WERI-Rb-1 (cell line): ENCODE results near the gene BMP8B.
"Not testable (repeated sequence)": the region's sequence is repeated elsewhere in the genome, so short reads cannot be mapped to it uniquely, and the experiment has no call there.

ENCODE experiments used
- DNase-seq: peaks from one replicate; pipeline ENCODE4 v3.0.0-alpha.2; 2020
- H3K27ac ChIP-seq: fragments of 250-450 bp; sonication (Bioruptor Pico); 2 replicates; pipeline ENCODE4 v1.5.1; 2020; ENCODE audit warnings: mild to moderate bottlenecking, moderate library complexity
- H3K27me3 ChIP-seq: fragments of 250-450 bp; sonication (Bioruptor Pico); 2 replicates; pipeline ENCODE4 v1.5.1; 2021; ENCODE audit warnings: mild to moderate bottlenecking, low read depth, moderate library complexity; ENCODE audit not compliant: insufficient read depth, severe bottlenecking
- H3K36me3 ChIP-seq: fragments of 250-450 bp; sonication (Bioruptor Pico); 2 replicates; pipeline ENCODE4 v1.5.1; 2020; ENCODE audit warnings: mild to moderate bottlenecking, moderate library complexity
- H3K4me3 ChIP-seq: 2 replicates; pipeline ENCODE4 v1.5.1; 2011; ENCODE audit warnings: low read depth, mild to moderate bottlenecking, control low read depth, low read length
- H3K9me3 ChIP-seq: fragments of 250-450 bp; sonication (Bioruptor Pico); 2 replicates; pipeline ENCODE4 v1.5.1; 2021; ENCODE audit warnings: mild to moderate bottlenecking, moderate library complexity; ENCODE audit not compliant: severe bottlenecking
- CTCF ChIP-seq: IDR thresholded peaks from 2 replicates; pipeline ENCODE4 v1.5.1; 2011; ENCODE audit warnings: low read depth, mild to moderate bottlenecking, control low read depth, inconsistent platforms, low read length

BMP8B gene

GRCh38 chr1:39826583-39826982 is 37.9 kb upstream of the BMP8B start:
- no peak overlapping the region for H3K27ac ChIP-seq
- H3K36me3 ChIP-seq = no peaks in the 10 kb centered on the region
- DNase-seq = no peak

GRCh38 chr1:39825432-39825941 is 36.8 kb upstream of the BMP8B start:
- DNase-seq = no peak
- H3K27ac ChIP-seq = no peak overlapping the region
- no peaks in the 10 kb centered on the region for H3K9me3 ChIP-seq
- no peaks in the 10 kb centered on the region for H3K27me3 ChIP-seq
- H3K36me3 ChIP-seq = no peaks in the 10 kb centered on the region
- H3K4me3 ChIP-seq = no peak overlapping the region
- TF ChIP-seq CTCF = no peak

More at GRCh38 chr1:39826583-39826982, 37.9 kb upstream of the BMP8B start:
- Histone ChIP-seq H3K9me3 (no peaks in the 10 kb centered on the region), H3K4me3 (no peak overlapping the region), H3K27me3 (no peaks in the 10 kb centered on the region)
- TF ChIP-seq CTCF = no peak

GRCh38 chr1:39823450-39823849 is 34.8 kb upstream of the BMP8B start:
- not testable (repeated sequence) for H3K27me3 ChIP-seq, H3K27ac ChIP-seq, H3K9me3 ChIP-seq, DNase-seq, H3K36me3 ChIP-seq, H3K4me3 ChIP-seq

- no peak for DNase-seq
- no peaks in the 10 kb centered on the region for H3K9me3 ChIP-seq
- TF ChIP-seq CTCF = no peak
- no peak overlapping the region for H3K27ac ChIP-seq
- H3K4me3 ChIP-seq = no peak overlapping the region
- H3K36me3 ChIP-seq = no peaks in the 10 kb centered on the region
- no peaks in the 10 kb centered on the region for H3K27me3 ChIP-seq
These were observed 33.5 kb upstream of the BMP8B start for GRCh38 chr1:39822146-39822545.

- H3K36me3 ChIP-seq = no peaks in the 10 kb centered on the region
- no peak for TF ChIP-seq CTCF
- no peak overlapping the region for H3K27ac ChIP-seq
- no peak for DNase-seq
- H3K9me3 ChIP-seq = no peaks in the 10 kb centered on the region
- H3K27me3 ChIP-seq = no peaks in the 10 kb centered on the region
- no peak overlapping the region for H3K4me3 ChIP-seq
These were observed 30.6 kb upstream of the BMP8B start for GRCh38 chr1:39819091-39819812.

GRCh38 chr1:39818482-39818881 is 29.8 kb upstream of the BMP8B start:
- TF ChIP-seq CTCF = no peak
- Histone ChIP-seq H3K9me3 (no peaks in the 10 kb centered on the region), H3K27me3 (no peaks in the 10 kb centered on the region), H3K27ac (no peak overlapping the region), H3K36me3 (no peaks in the 10 kb centered on the region), H3K4me3 (no peak overlapping the region)
- DNase-seq = no peak
